Keratinocyte (primary cell): ENCODE measurements around the gene MAP7.

Source experiments
- EZH2 ChIP-seq: IDR thresholded peaks from one replicate; pipeline ENCODE4 v1.6.1; 2012; ENCODE audit warnings: inconsistent platforms, mild to moderate bottlenecking, low read length, moderate library complexity
- TF ChIP-seq, protein P1 (sequence below), 3 experiments: IDR thresholded peaks in 1 of 3; conservative IDR thresholded peaks in 1 of 3; optimal IDR thresholded peaks in 1 of 3; 2 replicates in 2 of 3; 3 replicates in 1 of 3; pipeline versions ENCODE3 to v1.5.1; 2011; ENCODE audit warnings: low read length in 3 of 3, mild to moderate bottlenecking in 3 of 3, moderate library complexity in 2 of 3, control low read depth in 1 of 3, inconsistent platforms in 1 of 3; ENCODE audit not compliant: insufficient read depth in 2 of 3; ENCODE audit errors: extremely low read depth in 1 of 3

GRCh38 chr6:136526937-136527336, 23.3 kb downstream of the MAP7 start:
- TF ChIP-seq, protein P1, sequence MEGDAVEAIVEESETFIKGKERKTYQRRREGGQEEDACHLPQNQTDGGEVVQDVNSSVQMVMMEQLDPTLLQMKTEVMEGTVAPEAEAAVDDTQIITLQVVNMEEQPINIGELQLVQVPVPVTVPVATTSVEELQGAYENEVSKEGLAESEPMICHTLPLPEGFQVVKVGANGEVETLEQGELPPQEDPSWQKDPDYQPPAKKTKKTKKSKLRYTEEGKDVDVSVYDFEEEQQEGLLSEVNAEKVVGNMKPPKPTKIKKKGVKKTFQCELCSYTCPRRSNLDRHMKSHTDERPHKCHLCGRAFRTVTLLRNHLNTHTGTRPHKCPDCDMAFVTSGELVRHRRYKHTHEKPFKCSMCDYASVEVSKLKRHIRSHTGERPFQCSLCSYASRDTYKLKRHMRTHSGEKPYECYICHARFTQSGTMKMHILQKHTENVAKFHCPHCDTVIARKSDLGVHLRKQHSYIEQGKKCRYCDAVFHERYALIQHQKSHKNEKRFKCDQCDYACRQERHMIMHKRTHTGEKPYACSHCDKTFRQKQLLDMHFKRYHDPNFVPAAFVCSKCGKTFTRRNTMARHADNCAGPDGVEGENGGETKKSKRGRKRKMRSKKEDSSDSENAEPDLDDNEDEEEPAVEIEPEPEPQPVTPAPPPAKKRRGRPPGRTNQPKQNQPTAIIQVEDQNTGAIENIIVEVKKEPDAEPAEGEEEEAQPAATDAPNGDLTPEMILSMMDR (optimal IDR thresholded peaks at IDR 0.05 in 1 of 3, IDR thresholded peaks at IDR 0.05 in 1 of 3, conservative IDR thresholded peaks at IDR 0.05 in 1 of 3; ENCODE audit: extremely low read depth in 1 of 3, insufficient read depth in 2 of 3, low read length in 3 of 3), result no peak
- TF ChIP-seq EZH2, result no peak
